ENCODE measurements around the gene RYR2. TPM values are rescaled to one million over a fixed set of nuclear protein-coding genes. Genes with fewer than 3 reads are reported as not detected.

RYR2 gene
- total RNA-seq, 1 donor from 2014 or later: 0.19 TPM

- no peak for DNase-seq (ENCODE audit: low spot score, unreplicated experiment)
- Mint-ChIP-seq H3K27ac (no peak overlapping the region), H3K27me3 (no peaks in the 10 kb centered on the region), H3K36me3 (ENCODE audit: insufficient read depth) (no peaks in the 10 kb centered on the region), H3K4me1 (ENCODE audit: low read depth) (no peaks in the 10 kb centered on the region), H3K4me3 (ENCODE audit: low read depth) (no peak overlapping the region), H3K9me3 (ENCODE audit: low read depth) (no peaks in the 10 kb centered on the region)
- TF ChIP-seq, protein P1, sequence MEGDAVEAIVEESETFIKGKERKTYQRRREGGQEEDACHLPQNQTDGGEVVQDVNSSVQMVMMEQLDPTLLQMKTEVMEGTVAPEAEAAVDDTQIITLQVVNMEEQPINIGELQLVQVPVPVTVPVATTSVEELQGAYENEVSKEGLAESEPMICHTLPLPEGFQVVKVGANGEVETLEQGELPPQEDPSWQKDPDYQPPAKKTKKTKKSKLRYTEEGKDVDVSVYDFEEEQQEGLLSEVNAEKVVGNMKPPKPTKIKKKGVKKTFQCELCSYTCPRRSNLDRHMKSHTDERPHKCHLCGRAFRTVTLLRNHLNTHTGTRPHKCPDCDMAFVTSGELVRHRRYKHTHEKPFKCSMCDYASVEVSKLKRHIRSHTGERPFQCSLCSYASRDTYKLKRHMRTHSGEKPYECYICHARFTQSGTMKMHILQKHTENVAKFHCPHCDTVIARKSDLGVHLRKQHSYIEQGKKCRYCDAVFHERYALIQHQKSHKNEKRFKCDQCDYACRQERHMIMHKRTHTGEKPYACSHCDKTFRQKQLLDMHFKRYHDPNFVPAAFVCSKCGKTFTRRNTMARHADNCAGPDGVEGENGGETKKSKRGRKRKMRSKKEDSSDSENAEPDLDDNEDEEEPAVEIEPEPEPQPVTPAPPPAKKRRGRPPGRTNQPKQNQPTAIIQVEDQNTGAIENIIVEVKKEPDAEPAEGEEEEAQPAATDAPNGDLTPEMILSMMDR (IDR thresholded peaks at IDR 0.05; ENCODE audit: unreplicated experiment): no peak
Observed at GRCh38 chr1:237303929-237304328, 261.9 kb downstream of the RYR2 start.

- Mint-ChIP-seq H3K4me3 (ENCODE audit: low read depth) (no peak overlapping the region), H3K4me1 (ENCODE audit: low read depth) (no peaks in the 10 kb centered on the region), H3K9me3 (ENCODE audit: low read depth) (no peaks in the 10 kb centered on the region), H3K36me3 (ENCODE audit: insufficient read depth) (no peaks in the 10 kb centered on the region), H3K27ac (no peak overlapping the region), H3K27me3 (no peaks in the 10 kb centered on the region)
- TF ChIP-seq, protein P1 (IDR thresholded peaks at IDR 0.05; ENCODE audit: unreplicated experiment): no peak
- no peak for DNase-seq (ENCODE audit: low spot score, unreplicated experiment)
Observed at GRCh38 chr1:237306726-237307125, 264.7 kb downstream of the RYR2 start.

GRCh38 chr1:237309595-237310118 lies 267.7 kb downstream of the RYR2 start:
- Mint-ChIP-seq H3K27me3 (no peaks in the 10 kb centered on the region), H3K4me1 (ENCODE audit: low read depth) (no peaks in the 10 kb centered on the region), H3K4me3 (ENCODE audit: low read depth) (no peak overlapping the region), H3K36me3 (ENCODE audit: insufficient read depth) (no peaks in the 10 kb centered on the region), H3K27ac (no peak overlapping the region), H3K9me3 (ENCODE audit: low read depth) (peaks cover 4% of the 10 kb centered on the region)
- TF ChIP-seq, protein P1 (IDR thresholded peaks at IDR 0.05; ENCODE audit: unreplicated experiment): no peak
- DNase-seq (ENCODE audit: low spot score, unreplicated experiment): no peak

DNA sequence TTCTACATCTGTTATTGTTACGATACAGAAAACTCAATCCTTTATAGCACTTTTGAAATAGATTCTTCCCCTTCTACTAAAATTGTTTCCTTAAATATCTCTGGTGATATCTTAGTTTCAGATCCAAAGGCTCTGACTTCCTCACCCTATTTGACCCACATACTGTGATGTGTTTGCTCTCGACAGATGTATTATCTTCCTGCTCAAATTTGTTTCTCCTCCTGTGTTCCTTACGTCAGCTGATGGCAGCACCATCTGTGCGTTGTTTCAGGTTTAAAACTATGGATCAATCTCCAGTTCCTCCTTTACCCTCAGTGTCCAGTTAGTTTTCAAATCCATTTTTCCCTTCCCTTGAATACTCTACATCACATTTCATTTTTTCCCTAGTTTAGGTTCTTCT lies 274.4 kb downstream of the RYR2 start:
- H3K4me1 Mint-ChIP-seq (ENCODE audit: low read depth): no peaks in the 10 kb centered on the region

GRCh38 chr1:237318748-237319147 lies 276.8 kb downstream of the RYR2 start:
- Mint-ChIP-seq H3K9me3 (ENCODE audit: low read depth) (peaks cover under 1% of the 10 kb centered on the region), H3K36me3 (ENCODE audit: insufficient read depth) (no peaks in the 10 kb centered on the region), H3K27ac (no peak overlapping the region), H3K27me3 (no peaks in the 10 kb centered on the region), H3K4me3 (ENCODE audit: low read depth) (no peak overlapping the region), H3K4me1 (ENCODE audit: low read depth) (no peaks in the 10 kb centered on the region)
- TF ChIP-seq, protein P1 (IDR thresholded peaks at IDR 0.05; ENCODE audit: unreplicated experiment): no peak
- DNase-seq (ENCODE audit: low spot score, unreplicated experiment): no peak

More for the DNA sequence above, 274.4 kb downstream of the RYR2 start:
- Mint-ChIP-seq H3K9me3 (ENCODE audit: low read depth) (peaks cover 4% of the 10 kb centered on the region), H3K27me3 (no peaks in the 10 kb centered on the region), H3K4me3 (ENCODE audit: low read depth) (no peak overlapping the region), H3K27ac (no peak overlapping the region), H3K36me3 (ENCODE audit: insufficient read depth) (no peaks in the 10 kb centered on the region)
- TF ChIP-seq, protein P1 (IDR thresholded peaks at IDR 0.05; ENCODE audit: unreplicated experiment): no peak
- no peak for DNase-seq (ENCODE audit: low spot score, unreplicated experiment)

All from progenitor cell of endocrine pancreas (in vitro differentiated cells).